ENCODE measurements around the gene ANTXR1.
"Not testable (repeated sequence)": the region's sequence is repeated elsewhere in the genome, so short reads cannot be mapped to it uniquely, and the experiment has no call there.

ANTXR1 gene

GRCh38 chr2:69235835-69236234, 222.9 kb downstream of the ANTXR1 start:
- not testable (repeated sequence) for H3K4me3 ChIP-seq (ENCODE audit: insufficient read depth in 1 of 2, low read depth in 1 of 2, low read length in 2 of 2); H3K27ac ChIP-seq (ENCODE audit: low read length, poor library complexity, severe bottlenecking); H2AFZ ChIP-seq (ENCODE audit: low read depth, low read length); H2BK15ac ChIP-seq (ENCODE audit: low read depth, poor library complexity, severe bottlenecking); H2AK5ac ChIP-seq (ENCODE audit: low read length, severe bottlenecking); H2BK5ac ChIP-seq (ENCODE audit: low read depth, low read length, poor library complexity, severe bottlenecking); H3K79me1 ChIP-seq (replicated peaks; ENCODE audit: low read length, poor library complexity, severe bottlenecking); H3K4me2 ChIP-seq (ENCODE audit: low read length, poor library complexity, severe bottlenecking); H3K36me3 ChIP-seq (ENCODE audit: control insufficient read depth in 1 of 2, insufficient read depth in 2 of 2, low read depth in 1 of 2, low read length in 2 of 2); DNase-seq; H3K18ac ChIP-seq (ENCODE audit: low read depth in 1 of 2, low read length in 2 of 2); H3K23ac ChIP-seq (ENCODE audit: low read length in 2 of 2); H2BK12ac ChIP-seq (ENCODE audit: low read length in 2 of 2); H3K4me1 ChIP-seq (ENCODE audit: control insufficient read depth, insufficient read depth, low read depth, low read length); H3K14ac ChIP-seq (ENCODE audit: low read length in 2 of 2); H4K91ac ChIP-seq (ENCODE audit: low read length); H3K4ac ChIP-seq (ENCODE audit: low read depth in 1 of 2, low read length in 2 of 2); H4K8ac ChIP-seq (ENCODE audit: low read length); H3K27me3 ChIP-seq (ENCODE audit: control insufficient read depth in 1 of 2, insufficient read depth in 1 of 2, low read length in 2 of 2); H3K9me3 ChIP-seq (ENCODE audit: control insufficient read depth, low read length); H3K9ac ChIP-seq (ENCODE audit: low read length); H2BK120ac ChIP-seq (ENCODE audit: low read depth, low read length)
- 93% methylated on average over 4 of the region's 4 CpGs for WGBS

GRCh38 chr2:69237070-69237670, 224.2 kb downstream of the ANTXR1 start:
- peaks cover 1% of the 10 kb centered on the region for H3K4me1 ChIP-seq (ENCODE audit: control insufficient read depth, insufficient read depth, low read depth, low read length)
- H3K27me3 ChIP-seq (ENCODE audit: control insufficient read depth in 1 of 2, insufficient read depth in 1 of 2, low read length in 2 of 2) = no peaks in the 10 kb centered on the region
- H3K14ac ChIP-seq (ENCODE audit: low read length in 2 of 2) = no peak overlapping the region
- no peak overlapping the region for H3K4me2 ChIP-seq (ENCODE audit: low read length, poor library complexity, severe bottlenecking)
- no peak overlapping the region for H2AK5ac ChIP-seq (ENCODE audit: low read length, severe bottlenecking)
- no peak overlapping the region for H2BK5ac ChIP-seq (ENCODE audit: low read depth, low read length, poor library complexity, severe bottlenecking)
- H3K4ac ChIP-seq (ENCODE audit: low read depth in 1 of 2, low read length in 2 of 2) = peak overlapping the region in 1 of 2 experiments; percentile 17
- no peak overlapping the region for H3K4me3 ChIP-seq (ENCODE audit: insufficient read depth in 1 of 2, low read depth in 1 of 2, low read length in 2 of 2)
- H2BK120ac ChIP-seq (ENCODE audit: low read depth, low read length) = no peak overlapping the region
- no peak for DNase-seq
- no peak overlapping the region for H3K27ac ChIP-seq (ENCODE audit: low read length, poor library complexity, severe bottlenecking)
- H2BK15ac ChIP-seq (ENCODE audit: low read depth, poor library complexity, severe bottlenecking) = peak overlapping the region; percentile 73
- H3K23ac ChIP-seq (ENCODE audit: low read length in 2 of 2) = no peak overlapping the region
- peak overlapping the region; percentile 94 for H4K8ac ChIP-seq (ENCODE audit: low read length)
- no peak overlapping the region for H3K9ac ChIP-seq (ENCODE audit: low read length)
- 98% methylated on average over 4 of the region's 6 CpGs for WGBS
- H3K79me1 ChIP-seq (replicated peaks; ENCODE audit: low read length, poor library complexity, severe bottlenecking) = no peaks in the 10 kb centered on the region
- H4K91ac ChIP-seq (ENCODE audit: low read length) = peak overlapping the region; percentile 93
- H2BK12ac ChIP-seq (ENCODE audit: low read length in 2 of 2) = peak overlapping the region; percentile 82 to 99
- H2AFZ ChIP-seq (ENCODE audit: low read depth, low read length) = no peak overlapping the region
- H3K18ac ChIP-seq (ENCODE audit: low read depth in 1 of 2, low read length in 2 of 2) = peak overlapping the region; percentile 71 to 82
- H3K9me3 ChIP-seq (ENCODE audit: control insufficient read depth, low read length) = no peaks in the 10 kb centered on the region
- H3K36me3 ChIP-seq (ENCODE audit: control insufficient read depth in 1 of 2, insufficient read depth in 2 of 2, low read depth in 1 of 2, low read length in 2 of 2) = peaks cover 0 to 9% of the 10 kb centered on the region in 2 experiments

- 72% methylated on average over 4 of the region's 6 CpGs for WGBS
- Histone ChIP-seq H3K79me1 (replicated peaks; ENCODE audit: low read length, poor library complexity, severe bottlenecking) (no peaks in the 10 kb centered on the region), H2AFZ (ENCODE audit: low read depth, low read length) (no peak overlapping the region)
These were observed 225.6 kb downstream of the ANTXR1 start for GRCh38 chr2:69238449-69239031.

GRCh38 chr2:69241093-69241492, 228.1 kb downstream of the ANTXR1 start:
- H3K4ac ChIP-seq (ENCODE audit: low read depth in 1 of 2, low read length in 2 of 2) = no peak overlapping the region
- peaks cover 1% of the 10 kb centered on the region for H3K4me1 ChIP-seq (ENCODE audit: control insufficient read depth, insufficient read depth, low read depth, low read length)
- H3K14ac ChIP-seq (ENCODE audit: low read length in 2 of 2) = no peak overlapping the region
- no peak for DNase-seq
- H2AFZ ChIP-seq (ENCODE audit: low read depth, low read length) = no peak overlapping the region
- no peak overlapping the region for H4K91ac ChIP-seq (ENCODE audit: low read length)
- H3K27ac ChIP-seq (ENCODE audit: low read length, poor library complexity, severe bottlenecking) = no peak overlapping the region
- no peak overlapping the region for H4K8ac ChIP-seq (ENCODE audit: low read length)
- H3K9me3 ChIP-seq (ENCODE audit: control insufficient read depth, low read length) = no peaks in the 10 kb centered on the region
- whole genome bisulfite sequencing = 93% methylated on average over 7 of the region's 7 CpGs
- H3K4me3 ChIP-seq (ENCODE audit: insufficient read depth in 1 of 2, low read depth in 1 of 2, low read length in 2 of 2) = no peak overlapping the region
- peaks cover 8 to 25% of the 10 kb centered on the region in 2 experiments for H3K36me3 ChIP-seq (ENCODE audit: control insufficient read depth in 1 of 2, insufficient read depth in 2 of 2, low read depth in 1 of 2, low read length in 2 of 2)
- no peak overlapping the region for H2BK5ac ChIP-seq (ENCODE audit: low read depth, low read length, poor library complexity, severe bottlenecking)
- H2AK5ac ChIP-seq (ENCODE audit: low read length, severe bottlenecking) = no peak overlapping the region
- H2BK15ac ChIP-seq (ENCODE audit: low read depth, poor library complexity, severe bottlenecking) = no peak overlapping the region
- no peaks in the 10 kb centered on the region for H3K27me3 ChIP-seq (ENCODE audit: control insufficient read depth in 1 of 2, insufficient read depth in 1 of 2, low read length in 2 of 2)
- H3K4me2 ChIP-seq (ENCODE audit: low read length, poor library complexity, severe bottlenecking) = no peak overlapping the region
- H2BK120ac ChIP-seq (ENCODE audit: low read depth, low read length) = no peak overlapping the region
- H2BK12ac ChIP-seq (ENCODE audit: low read length in 2 of 2) = no peak overlapping the region
- H3K18ac ChIP-seq (ENCODE audit: low read depth in 1 of 2, low read length in 2 of 2) = no peak overlapping the region
- no peaks in the 10 kb centered on the region for H3K79me1 ChIP-seq (replicated peaks; ENCODE audit: low read length, poor library complexity, severe bottlenecking)
- no peak overlapping the region for H3K9ac ChIP-seq (ENCODE audit: low read length)
- no peak overlapping the region for H3K23ac ChIP-seq (ENCODE audit: low read length in 2 of 2)

More at GRCh38 chr2:69238449-69239031, 225.6 kb downstream of the ANTXR1 start:
- no peak overlapping the region for H2BK5ac ChIP-seq (ENCODE audit: low read depth, low read length, poor library complexity, severe bottlenecking)
- H3K4ac ChIP-seq (ENCODE audit: low read depth in 1 of 2, low read length in 2 of 2) = no peak overlapping the region
- peak; percentile 74 for DNase-seq
- no peak overlapping the region for H3K27ac ChIP-seq (ENCODE audit: low read length, poor library complexity, severe bottlenecking)
- H2BK15ac ChIP-seq (ENCODE audit: low read depth, poor library complexity, severe bottlenecking) = no peak overlapping the region
- peak overlapping the region in 1 of 2 experiments; percentile 83 for H2BK12ac ChIP-seq (ENCODE audit: low read length in 2 of 2)
- no peak overlapping the region for H3K4me3 ChIP-seq (ENCODE audit: insufficient read depth in 1 of 2, low read depth in 1 of 2, low read length in 2 of 2)
- no peak overlapping the region for H4K8ac ChIP-seq (ENCODE audit: low read length)
- no peak overlapping the region for H2AK5ac ChIP-seq (ENCODE audit: low read length, severe bottlenecking)
- H2BK120ac ChIP-seq (ENCODE audit: low read depth, low read length) = no peak overlapping the region
- peaks cover 0 to 11% of the 10 kb centered on the region in 2 experiments for H3K36me3 ChIP-seq (ENCODE audit: control insufficient read depth in 1 of 2, insufficient read depth in 2 of 2, low read depth in 1 of 2, low read length in 2 of 2)
- no peak overlapping the region for H4K91ac ChIP-seq (ENCODE audit: low read length)
- H3K23ac ChIP-seq (ENCODE audit: low read length in 2 of 2) = no peak overlapping the region
- peak overlapping the region in 1 of 2 experiments; percentile 37 for H3K18ac ChIP-seq (ENCODE audit: low read depth in 1 of 2, low read length in 2 of 2)
- H3K14ac ChIP-seq (ENCODE audit: low read length in 2 of 2) = peak overlapping the region in 1 of 2 experiments; percentile 35
- peaks cover 1% of the 10 kb centered on the region for H3K4me1 ChIP-seq (ENCODE audit: control insufficient read depth, insufficient read depth, low read depth, low read length)
- H3K9ac ChIP-seq (ENCODE audit: low read length) = no peak overlapping the region
- no peaks in the 10 kb centered on the region for H3K27me3 ChIP-seq (ENCODE audit: control insufficient read depth in 1 of 2, insufficient read depth in 1 of 2, low read length in 2 of 2)
- no peak overlapping the region for H3K4me2 ChIP-seq (ENCODE audit: low read length, poor library complexity, severe bottlenecking)
- no peaks in the 10 kb centered on the region for H3K9me3 ChIP-seq (ENCODE audit: control insufficient read depth, low read length)
